GM12872 (cell line): ENCODE data around the gene PTN.

Experiments
- TF ChIP-seq, protein P1 (sequence below): IDR thresholded peaks from 3 replicates; pipeline ENCODE4 v1.5.1; 2011; ENCODE audit warnings: low read depth, mild to moderate bottlenecking, low read length, moderate library complexity; ENCODE audit not compliant: insufficient read depth

The PTN gene

DNA sequence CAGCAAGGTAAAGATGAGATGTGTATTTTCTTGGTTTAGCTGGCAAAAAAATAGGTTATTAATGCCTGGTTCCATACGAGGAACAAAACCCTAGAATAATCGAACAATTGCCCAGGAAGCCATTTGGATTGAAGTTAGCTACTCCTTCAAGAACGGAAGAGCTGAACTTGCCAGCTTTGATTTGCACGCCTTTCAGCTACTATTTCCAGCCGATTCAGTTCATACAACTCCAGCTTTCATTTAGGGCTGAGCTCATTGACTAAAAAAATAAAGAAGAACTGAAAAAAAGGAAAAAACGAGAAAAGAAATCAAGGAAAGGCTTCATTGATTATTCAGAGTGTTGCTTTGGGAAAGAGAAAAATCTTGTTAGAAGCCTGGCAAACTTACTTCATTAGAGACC, 60.4 kb downstream of the PTN start:
- TF ChIP-seq, protein P1, sequence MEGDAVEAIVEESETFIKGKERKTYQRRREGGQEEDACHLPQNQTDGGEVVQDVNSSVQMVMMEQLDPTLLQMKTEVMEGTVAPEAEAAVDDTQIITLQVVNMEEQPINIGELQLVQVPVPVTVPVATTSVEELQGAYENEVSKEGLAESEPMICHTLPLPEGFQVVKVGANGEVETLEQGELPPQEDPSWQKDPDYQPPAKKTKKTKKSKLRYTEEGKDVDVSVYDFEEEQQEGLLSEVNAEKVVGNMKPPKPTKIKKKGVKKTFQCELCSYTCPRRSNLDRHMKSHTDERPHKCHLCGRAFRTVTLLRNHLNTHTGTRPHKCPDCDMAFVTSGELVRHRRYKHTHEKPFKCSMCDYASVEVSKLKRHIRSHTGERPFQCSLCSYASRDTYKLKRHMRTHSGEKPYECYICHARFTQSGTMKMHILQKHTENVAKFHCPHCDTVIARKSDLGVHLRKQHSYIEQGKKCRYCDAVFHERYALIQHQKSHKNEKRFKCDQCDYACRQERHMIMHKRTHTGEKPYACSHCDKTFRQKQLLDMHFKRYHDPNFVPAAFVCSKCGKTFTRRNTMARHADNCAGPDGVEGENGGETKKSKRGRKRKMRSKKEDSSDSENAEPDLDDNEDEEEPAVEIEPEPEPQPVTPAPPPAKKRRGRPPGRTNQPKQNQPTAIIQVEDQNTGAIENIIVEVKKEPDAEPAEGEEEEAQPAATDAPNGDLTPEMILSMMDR: no peak

- TF ChIP-seq, protein P1: no peak
Observed at GRCh38 chr7:137282043-137282442, 61.5 kb downstream of the PTN start.

DNA sequence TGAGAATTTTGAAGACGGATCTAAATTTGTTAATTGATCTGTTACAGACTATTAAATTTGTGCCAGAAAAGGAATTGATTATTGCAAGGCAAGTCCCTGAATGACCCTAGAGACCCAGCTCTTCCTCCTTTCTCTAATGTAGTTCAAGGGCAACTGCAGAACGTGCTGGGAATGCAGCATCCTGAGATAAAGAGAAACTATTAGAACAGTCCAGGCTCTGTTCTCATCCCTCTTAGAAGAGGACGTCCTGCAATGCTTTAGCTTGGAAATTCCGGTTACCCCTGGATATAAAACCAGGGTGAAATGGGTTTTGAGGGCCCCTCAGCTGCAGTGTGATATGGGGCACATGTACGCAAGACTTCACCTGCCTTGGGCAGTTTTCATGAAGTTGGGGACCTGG, 67.3 kb downstream of the PTN start:
- TF ChIP-seq, protein P1: no peak

DNA sequence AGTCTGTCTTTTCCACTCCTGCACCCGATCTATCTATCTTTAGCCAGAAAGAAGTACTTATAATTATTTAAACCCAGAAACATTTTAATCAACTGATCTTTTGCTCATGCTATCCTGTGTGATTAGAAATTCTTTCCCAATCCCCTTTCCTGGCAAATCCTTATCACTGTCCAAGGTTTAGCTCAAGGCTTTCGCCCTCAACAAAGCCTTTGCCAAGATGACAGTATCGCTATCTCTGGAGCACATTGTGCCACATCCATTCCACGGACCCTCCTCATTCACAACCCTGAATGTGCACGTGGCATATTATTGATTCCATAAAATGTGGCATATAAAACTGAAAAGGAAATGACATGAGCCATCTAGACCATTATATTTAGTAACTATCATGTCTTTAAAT, 71.3 kb downstream of the PTN start:
- TF ChIP-seq, protein P1: no peak

DNA sequence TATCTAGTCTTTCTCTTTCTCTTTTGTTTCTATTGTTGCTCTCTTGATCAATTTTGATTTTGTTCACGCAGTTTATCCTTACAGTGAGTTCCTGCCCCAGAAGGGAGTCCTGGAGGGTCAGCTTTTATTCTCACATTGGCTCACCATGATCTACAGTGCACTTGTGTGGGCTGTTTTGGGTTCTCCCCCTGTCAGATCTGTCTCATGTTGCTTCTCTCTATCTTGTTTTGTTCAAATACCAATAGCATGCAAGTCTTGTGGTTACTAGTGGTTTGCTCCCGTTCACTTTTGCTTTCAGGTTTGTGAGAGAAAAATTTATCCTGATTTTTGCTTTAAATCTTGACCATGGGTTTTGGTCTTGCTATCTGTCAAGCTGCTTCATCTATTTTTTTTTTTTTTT, 74.3 kb downstream of the PTN start:
- TF ChIP-seq, protein P1: no peak

- TF ChIP-seq, protein P1: no peak
Observed at GRCh38 chr7:137266764-137267163, 76.8 kb downstream of the PTN start.

DNA sequence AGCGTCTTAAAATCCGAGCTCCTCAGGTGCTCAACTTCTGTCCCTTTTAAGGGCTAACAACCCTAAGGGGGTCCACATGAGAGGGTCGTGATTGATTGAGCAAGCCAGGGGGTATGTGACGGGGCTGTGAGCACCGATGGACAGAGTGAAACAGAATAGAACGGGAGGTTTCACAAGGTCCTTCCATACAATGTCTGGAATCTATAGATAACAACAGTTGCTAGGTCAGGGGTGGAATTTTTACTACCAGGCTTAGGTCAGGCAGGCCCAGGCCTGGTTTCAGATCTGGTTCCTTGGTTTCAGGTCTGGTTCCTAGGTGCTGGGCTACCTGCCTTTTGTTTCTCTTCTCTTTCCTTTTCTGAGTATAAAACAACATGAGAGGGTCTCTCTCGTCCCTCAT, 80.9 kb downstream of the PTN start:
- TF ChIP-seq, protein P1: no peak

- TF ChIP-seq, protein P1: no peak
Observed at GRCh38 chr7:137258552-137258951, 85.0 kb downstream of the PTN start.
